HG03175 (cell line): ENCODE measurements around the gene PPP3CA.
"Not testable (repeated sequence)": the region's sequence is repeated elsewhere in the genome, so short reads cannot be mapped to it uniquely, and the experiment has no call there.

Experiments used
- ATAC-seq: cut with Tn5 transposase; IDR thresholded peaks from one replicate; pipeline ENCODE4 v1.9.1; 2021; ENCODE audit warnings: mild to moderate bottlenecking, moderate library complexity; ENCODE audit not compliant: unreplicated experiment

PPP3CA gene

DNA sequence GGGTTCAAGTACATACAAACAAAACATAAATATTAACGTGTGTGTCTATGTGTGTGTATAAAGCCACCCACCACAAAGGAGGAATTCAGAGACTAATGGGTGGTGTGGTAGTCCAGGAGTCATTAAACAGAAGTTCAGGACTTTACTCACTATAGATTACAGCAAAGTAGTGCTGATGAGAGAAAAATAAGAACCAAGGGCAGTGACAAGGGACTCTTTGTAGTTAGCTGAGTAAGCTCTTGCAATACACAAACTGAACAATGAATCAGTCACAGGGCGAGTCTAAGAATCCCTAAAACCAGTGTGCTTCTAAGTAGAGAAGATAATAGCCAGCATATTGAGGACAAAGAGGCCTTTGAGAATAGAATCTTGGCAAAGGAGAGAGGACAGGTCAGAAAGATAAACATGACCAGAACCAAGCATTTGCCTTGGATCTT, 232.4 kb downstream of the PPP3CA start:
- ATAC-seq = no peak

GRCh38 chr4:101104312-101105052, 242.8 kb downstream of the PPP3CA start:
- peak; percentile 30 for ATAC-seq

DNA sequence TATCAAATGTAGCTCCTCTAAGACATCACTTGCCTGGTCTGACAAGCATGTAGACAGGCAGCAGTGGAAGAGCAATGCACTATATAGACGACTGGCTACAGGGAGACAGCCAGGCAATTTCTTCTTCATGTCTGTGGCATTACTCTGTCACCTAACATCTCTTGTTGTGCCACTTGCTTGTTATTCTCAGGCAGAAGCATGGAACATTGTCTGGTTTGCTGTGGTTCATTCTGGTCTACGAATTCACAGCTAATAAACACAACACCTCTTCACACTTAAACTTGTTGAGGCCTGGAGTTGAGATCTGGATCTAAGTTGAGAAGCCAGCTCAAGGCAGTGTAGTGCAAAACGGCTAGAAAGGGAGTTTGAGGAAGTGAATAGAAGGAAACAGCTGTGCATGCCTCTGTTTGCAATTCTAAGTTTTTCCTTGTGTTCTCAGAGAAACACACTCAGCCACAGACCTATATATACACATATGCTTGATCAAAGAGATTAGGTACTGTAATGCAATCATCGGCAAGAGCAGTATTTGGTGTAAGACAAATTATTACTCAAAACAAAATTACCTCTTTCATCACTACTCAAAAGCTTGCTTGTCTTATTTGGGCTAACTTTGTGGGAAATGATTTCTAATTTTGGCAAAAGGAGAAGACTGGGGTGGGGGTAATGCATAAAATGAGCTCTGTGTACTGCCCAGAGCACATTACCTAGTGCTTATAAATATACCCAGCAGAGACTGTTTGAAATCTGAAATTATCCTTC, 243.8 kb downstream of the PPP3CA start:
- peak; percentile 82 for ATAC-seq

DNA sequence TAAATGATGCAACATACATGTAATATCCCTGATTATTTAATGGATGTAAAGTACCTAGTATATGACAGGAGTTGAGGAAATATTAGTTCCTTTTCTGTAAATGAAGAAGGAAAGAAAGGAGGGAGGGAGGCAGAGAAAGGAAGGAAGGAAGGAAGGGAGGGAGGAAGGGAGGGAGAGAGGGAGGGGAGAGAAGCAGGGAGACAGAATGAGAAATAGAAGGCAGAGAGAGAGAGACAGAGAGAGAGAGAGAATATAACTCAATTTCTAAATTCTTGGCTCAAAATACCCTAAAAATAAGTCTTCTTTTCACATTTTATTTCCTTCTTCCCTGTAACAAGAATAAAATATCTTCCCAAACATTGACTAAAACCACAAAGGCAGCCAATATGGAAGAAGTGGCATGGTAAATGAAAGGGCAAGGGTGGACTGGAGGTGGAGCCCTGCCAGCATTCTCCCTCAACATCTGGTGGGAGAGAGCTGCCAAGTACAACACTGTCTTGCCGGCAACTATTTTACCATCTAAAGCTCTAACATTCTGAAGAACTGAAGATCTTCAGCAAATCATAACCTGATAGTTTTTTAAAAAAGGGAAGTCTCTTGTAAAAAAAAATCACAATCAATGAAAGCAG, 245.1 kb downstream of the PPP3CA start:
- ATAC-seq = no peak

GRCh38 chr4:101101072-101101471, 246.3 kb downstream of the PPP3CA start:
- no peak for ATAC-seq

DNA sequence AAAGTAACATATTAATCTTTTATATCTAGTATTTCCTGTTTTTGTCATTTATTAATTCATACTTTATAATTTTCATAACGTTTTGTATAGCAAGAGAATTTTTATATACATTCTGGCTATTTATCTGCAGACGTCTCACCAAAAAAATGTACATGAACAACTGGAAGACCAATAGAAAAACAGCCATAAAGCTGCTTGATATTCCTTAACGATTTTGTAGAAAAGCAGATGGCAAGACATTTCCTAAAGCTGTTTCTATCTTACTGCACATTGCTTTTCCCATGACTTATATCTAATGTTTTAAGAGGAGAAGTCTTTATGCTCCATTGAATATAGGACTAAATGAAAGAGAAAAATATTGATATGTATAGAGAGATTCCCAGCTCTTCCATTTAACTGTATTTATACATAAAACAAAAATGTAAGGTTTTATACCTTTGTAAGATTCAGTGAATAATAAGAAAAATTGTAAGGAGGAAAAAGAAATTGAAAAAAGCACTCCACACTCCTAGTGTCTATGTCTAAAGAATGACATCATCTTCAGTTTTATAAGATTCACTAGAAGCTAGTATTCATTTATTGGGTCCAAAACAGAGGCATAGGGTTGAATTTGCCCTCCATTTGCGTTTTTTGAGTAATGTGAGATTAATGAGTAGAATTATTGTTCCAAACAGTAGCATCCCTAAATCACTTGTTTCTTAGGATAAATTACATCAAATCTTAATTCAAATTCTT, 248.5 kb downstream of the PPP3CA start:
- no peak for ATAC-seq

DNA sequence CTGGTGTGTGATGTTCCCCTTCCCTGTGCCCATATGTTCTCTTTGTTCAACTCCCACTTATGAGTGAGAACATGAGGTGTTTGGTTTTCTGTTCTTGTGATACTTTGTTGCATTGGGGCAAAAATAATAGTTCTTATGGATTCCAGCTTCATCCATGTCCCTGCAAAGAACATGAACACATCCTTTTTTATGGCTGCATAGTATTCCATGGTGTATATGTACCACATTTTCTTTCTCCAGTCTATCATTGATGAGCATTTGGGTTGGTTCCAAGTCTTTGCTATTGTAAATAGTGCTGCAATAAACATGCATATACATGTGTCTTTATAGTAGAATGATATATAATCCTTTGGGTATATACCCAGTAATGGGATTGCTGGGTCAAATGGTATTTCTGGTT, 254.7 kb downstream of the PPP3CA start:
- ATAC-seq = not testable (repeated sequence)

DNA sequence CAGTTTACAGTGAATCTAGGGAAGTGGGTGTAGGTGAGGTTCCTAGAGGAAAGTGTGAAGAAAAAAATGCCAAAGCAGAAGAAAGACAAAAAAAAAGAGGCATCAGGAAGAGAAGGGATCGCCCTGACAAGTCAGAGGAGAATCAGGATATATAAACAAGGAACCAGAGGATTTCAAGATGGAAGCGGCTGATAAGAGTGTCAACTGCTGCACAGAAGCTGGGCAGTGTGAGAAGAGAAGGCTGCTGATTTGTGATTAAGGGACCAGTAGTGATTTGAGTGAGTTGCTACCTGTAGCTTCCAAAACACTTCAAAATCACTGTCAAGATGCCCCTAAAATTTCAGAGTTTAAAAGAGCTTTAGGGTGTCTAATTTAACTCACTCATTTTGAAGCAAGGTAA, 258.2 kb downstream of the PPP3CA start:
- ATAC-seq = no peak

GRCh38 chr4:101086801-101087586, 260.3 kb downstream of the PPP3CA start:
- ATAC-seq = no peak

DNA sequence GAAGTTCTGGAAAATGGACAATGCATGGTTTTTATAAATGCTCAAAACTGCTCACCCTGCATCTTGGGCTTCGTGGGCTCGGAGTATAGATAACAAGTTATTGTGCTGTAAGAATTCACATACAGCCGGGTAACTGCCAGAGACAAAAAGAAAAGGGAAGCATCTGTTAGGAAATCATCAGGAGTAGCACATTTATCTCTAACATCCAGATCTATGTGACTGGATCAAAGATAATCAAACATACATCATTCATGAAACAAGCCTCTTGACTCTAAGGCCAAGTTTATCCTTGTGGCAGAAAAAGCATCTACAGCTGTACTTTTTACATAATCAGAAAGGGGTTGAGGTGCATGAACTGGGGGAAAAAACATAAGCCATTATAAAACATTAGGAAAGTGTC, 264.2 kb downstream of the PPP3CA start:
- no peak for ATAC-seq

DNA sequence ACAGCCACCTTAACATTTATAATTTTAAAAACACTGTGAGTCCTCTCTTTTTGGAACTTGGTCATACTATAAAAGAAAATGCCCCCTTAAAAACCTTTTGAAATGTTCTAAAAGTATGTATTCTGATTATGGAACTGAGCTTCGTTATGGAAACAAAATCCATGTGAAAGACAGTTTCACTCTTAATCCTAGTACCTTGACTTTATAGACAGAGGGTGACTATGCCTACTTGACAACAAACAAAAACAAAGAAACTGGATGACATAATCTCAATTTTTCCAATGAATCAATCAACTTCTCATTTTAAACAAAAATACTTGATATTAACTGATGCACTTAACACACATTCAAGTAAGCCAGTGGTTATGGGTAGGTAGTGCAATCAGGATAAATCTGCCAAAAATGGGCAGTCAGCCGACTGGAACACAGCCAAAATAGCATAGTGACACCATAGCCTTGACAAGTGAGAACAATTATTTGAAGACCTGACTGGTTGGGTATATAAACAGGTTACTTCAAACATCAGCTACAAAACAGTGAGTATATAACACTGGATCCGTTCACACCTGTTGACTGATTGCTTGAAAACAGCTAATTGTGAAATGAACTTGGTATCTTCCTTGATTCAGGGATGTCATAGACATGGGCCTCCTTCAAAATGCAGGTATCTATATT, 265.5 kb downstream of the PPP3CA start:
- no peak for ATAC-seq

DNA sequence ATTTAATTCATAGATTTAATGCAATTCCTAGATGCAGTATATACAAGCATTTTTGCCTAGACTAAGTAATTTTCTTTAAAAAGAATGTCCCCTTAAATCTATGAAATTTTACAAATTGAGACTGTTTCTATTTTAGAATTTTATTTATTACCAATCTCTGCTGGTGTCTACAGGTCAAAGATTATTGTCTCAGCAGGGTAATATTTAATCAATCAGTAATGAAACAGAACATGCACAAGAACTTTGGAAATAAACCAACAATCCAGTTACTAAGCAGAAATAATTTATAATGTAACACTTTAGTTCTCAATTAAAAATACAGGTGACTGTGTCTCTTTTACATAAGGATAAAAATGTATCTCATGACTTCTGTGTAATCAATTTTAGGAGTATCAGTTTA, 266.2 kb downstream of the PPP3CA start:
- no peak for ATAC-seq

DNA sequence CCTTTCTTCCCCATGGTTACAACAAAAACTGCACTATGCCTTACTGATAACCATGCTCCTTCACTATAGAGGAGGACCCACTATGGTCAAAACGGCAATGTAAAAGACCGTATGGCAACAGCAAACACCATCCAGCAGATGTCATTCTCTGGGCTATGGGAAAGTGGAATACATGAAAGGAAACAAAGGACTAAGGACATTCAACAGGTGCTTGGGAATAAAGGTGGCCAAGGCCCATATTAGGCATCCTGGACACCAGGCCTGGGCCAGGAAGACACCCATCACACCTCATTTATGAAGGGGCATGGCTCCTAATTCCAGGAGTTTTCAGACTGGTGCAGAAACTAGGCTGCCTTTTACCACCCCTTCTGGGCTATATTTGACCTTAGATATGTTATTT, 268.4 kb downstream of the PPP3CA start:
- ATAC-seq = no peak

DNA sequence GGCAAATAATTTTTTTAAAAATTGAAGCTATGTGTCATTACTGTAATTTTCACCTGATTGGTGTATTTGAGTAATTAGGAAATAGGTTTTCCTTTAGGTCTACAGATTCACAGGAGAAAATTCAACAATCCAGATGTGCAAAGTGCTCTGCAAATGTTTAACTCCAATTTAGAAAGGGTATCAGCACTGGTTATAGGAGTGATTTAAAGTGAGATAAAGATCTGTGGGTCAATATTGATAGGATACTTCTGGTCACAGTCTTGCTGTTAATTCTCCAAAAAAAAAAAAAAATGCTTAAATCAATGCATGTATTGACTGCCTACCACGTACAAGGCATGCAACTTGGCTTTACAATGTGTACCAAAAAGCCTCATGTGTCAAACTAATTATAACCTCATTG, 271.3 kb downstream of the PPP3CA start:
- no peak for ATAC-seq

GRCh38 chr4:101075536-101075935, 271.8 kb downstream of the PPP3CA start:
- no peak for ATAC-seq

- no peak for ATAC-seq
Measured at GRCh38 chr4:101074326-101074725, 273.0 kb downstream of the PPP3CA start.

GRCh38 chr4:101071241-101071640, 276.1 kb downstream of the PPP3CA start:
- ATAC-seq = no peak

GRCh38 chr4:101068115-101068514, 279.2 kb downstream of the PPP3CA start:
- ATAC-seq = no peak

GRCh38 chr4:101067383-101067782, 279.9 kb downstream of the PPP3CA start:
- ATAC-seq = no peak

DNA sequence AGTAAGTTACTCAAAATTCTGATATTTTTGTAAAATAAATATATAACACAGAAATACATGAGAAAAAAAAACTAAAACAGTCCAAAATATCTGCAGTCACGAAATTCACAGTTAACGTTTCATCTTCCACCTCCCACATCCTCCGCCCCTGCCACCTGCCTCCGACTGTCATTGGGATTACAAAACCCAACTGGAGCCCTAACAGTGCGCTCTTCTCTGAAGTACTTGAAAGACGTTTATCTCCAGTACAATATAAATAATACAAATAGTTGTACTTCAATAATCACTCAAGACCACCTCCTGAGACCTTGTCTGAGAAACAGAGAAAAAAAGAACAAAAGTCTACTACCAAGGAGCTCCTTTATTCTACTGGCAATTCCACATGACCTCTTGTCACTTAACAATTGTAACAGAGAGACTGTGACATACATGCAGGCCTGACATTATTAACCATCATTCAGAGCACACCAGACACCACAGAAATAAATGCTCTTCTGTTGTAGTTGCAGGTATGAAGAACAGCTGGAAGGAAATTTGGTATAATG, 280.6 kb downstream of the PPP3CA start:
- no peak for ATAC-seq
